SK-N-SH (cell line): ENCODE results near the gene RAB23. TPM values are rescaled to one million over a fixed set of nuclear protein-coding genes. Genes with fewer than 3 reads are reported as not detected.

Experiments used
- CTCF ChIA-PET: fragments of 300-600, 350-600 bp; formaldehyde crosslinking; extraction: SDS; loops from one replicate; lab custom pipeline; 2021; lab: Yijun Ruan, JAX
- POLR2A ChIA-PET: fragments of 350-600 bp; sonication (Branson Sonifier 250); formaldehyde crosslinking; extraction: SDS; loops from one replicate; lab custom pipeline; 2020; ENCODE audit warnings: antibody characterized with exemption, inconsistent platforms; lab: Yijun Ruan, JAX
- DNase-seq: peaks from one replicate; pipeline ENCODE4 v3.0.0; 2012
- H2AFZ ChIP-seq: fragments of 200-600 bp; sonication (generic); 2 replicates; pipeline ENCODE4 v1.8.1; 2016; ENCODE audit warnings: antibody characterized with exemption, mild to moderate bottlenecking, low read depth
- H3F3A ChIP-seq: fragments of 200-600 bp; sonication (generic); replicated peaks from 2 replicates; pipeline ENCODE3; 2016; ENCODE audit warnings: antibody characterized with exemption, mild to moderate bottlenecking; ENCODE audit not compliant: insufficient read depth
- H3K27ac ChIP-seq, 2 experiments: fragments of 200-500 bp in 1 of 2; fragments of 200-600 bp in 1 of 2; sonication (Bioruptor generic) in 1 of 2; sonication (generic), shearing (Covaris generic) in 1 of 2; 2 replicates each; pipeline versions ENCODE4 v1.5.1 to v1.6.1; 2014 to 2016; ENCODE audit warnings: low read depth in 2 of 2, inconsistent platforms in 1 of 2, low read length in 1 of 2, mild to moderate bottlenecking in 1 of 2, mixed read lengths in 1 of 2
- H3K27me3 ChIP-seq: fragments of 200-600 bp; sonication (generic), shearing (Covaris generic); 2 replicates; pipeline ENCODE4 v1.6.1; 2016; ENCODE audit warnings: mixed run types; ENCODE audit not compliant: insufficient read depth
- H3K36me3 ChIP-seq, 2 experiments: fragments of 200-500 bp in 1 of 2; fragments of 200-600 bp in 1 of 2; sonication (Bioruptor generic) in 1 of 2; sonication (generic) in 1 of 2; replicated peaks in 1 of 2; 2 replicates each; pipeline versions ENCODE3 to v1.5.1; 2014 to 2016; ENCODE audit warnings: low read length in 1 of 2, mild to moderate bottlenecking in 1 of 2; ENCODE audit not compliant: insufficient read depth in 2 of 2, control insufficient read depth in 1 of 2
- H3K4me1 ChIP-seq, 2 experiments: fragments of 200-500 bp in 1 of 2; fragments of 200-600 bp in 1 of 2; sonication (Bioruptor generic) in 1 of 2; sonication (generic), shearing (Covaris generic) in 1 of 2; 2 replicates each; pipeline versions ENCODE4 v1.5.1 to v1.6.1; 2014 to 2016; ENCODE audit warnings: low read depth in 1 of 2, low read length in 1 of 2, mixed run types in 1 of 2; ENCODE audit not compliant: insufficient read depth in 2 of 2, control insufficient read depth in 1 of 2
- H3K4me2 ChIP-seq: fragments of 200-600 bp; sonication (generic), shearing (Covaris generic); 2 replicates; pipeline ENCODE4 v1.6.1; 2017; ENCODE audit warnings: mixed run types
- H3K4me3 ChIP-seq, 2 experiments: fragments of 200-500 bp in 1 of 2; fragments of 200-600 bp in 1 of 2; sonication (Bioruptor generic) in 1 of 2; sonication (generic), shearing (Covaris generic) in 1 of 2; 2 replicates each; pipeline versions ENCODE4 v1.5.1 to v1.8.1; 2014 to 2016; ENCODE audit warnings: low read depth in 2 of 2, inconsistent platforms in 1 of 2, low read length in 1 of 2, mild to moderate bottlenecking in 1 of 2, mixed read lengths in 1 of 2, moderate library complexity in 1 of 2
- H3K79me2 ChIP-seq: fragments of 200-600 bp; sonication (generic); 2 replicates; pipeline ENCODE4 v1.8.1; 2017; ENCODE audit warnings: mild to moderate bottlenecking; ENCODE audit not compliant: insufficient read depth
- H3K9ac ChIP-seq: fragments of 200-600 bp; sonication (generic); 2 replicates; pipeline ENCODE4 v1.6.1; 2017; ENCODE audit warnings: mixed run types
- H3K9me2 ChIP-seq: fragments of 200-600 bp; sonication (generic); 2 replicates; pipeline ENCODE4 v1.6.1; 2017; ENCODE audit warnings: mixed run types
- H3K9me3 ChIP-seq: fragments of 200-600 bp; sonication (generic); 2 replicates; pipeline ENCODE4 v1.6.1; 2017; ENCODE audit warnings: mixed run types, mild to moderate bottlenecking, moderate library complexity
- H4K20me1 ChIP-seq: fragments of 200-600 bp; sonication (generic); 2 replicates; pipeline ENCODE4 v1.6.1; 2017; ENCODE audit warnings: mild to moderate bottlenecking, mixed run types; ENCODE audit not compliant: insufficient read depth
- CHD2 ChIP-seq: fragments of 150-350 bp; IDR thresholded peaks from 2 replicates; pipeline ENCODE4 v1.6.1; 2018; ENCODE audit warnings: low read length; ENCODE audit not compliant: partially characterized antibody
- EP300 ChIP-seq, 2 experiments: IDR thresholded peaks; 2 replicates each; pipeline versions ENCODE4 v1.4.0 to v1.6.1; 2012; ENCODE audit warnings: borderline replicate concordance in 1 of 2, low read depth in 1 of 2, low read length in 1 of 2
- FOSL2 ChIP-seq: IDR thresholded peaks from 2 replicates; pipeline ENCODE4 v1.4.0; 2012; ENCODE audit warnings: low read depth, mild to moderate bottlenecking, moderate library complexity, borderline replicate concordance
- FOXJ3 ChIP-seq: sonication (generic); formaldehyde crosslinking; IDR thresholded peaks from 2 replicates; pipeline ENCODE4 v1.5.1; 2020; ENCODE audit warnings: mild to moderate bottlenecking, missing genetic modification reagents
- GABPA ChIP-seq: IDR thresholded peaks from 2 replicates; pipeline ENCODE4 v1.4.0; 2012; ENCODE audit warnings: low read depth, mild to moderate bottlenecking
- GATA2 ChIP-seq: sonication (generic); formaldehyde crosslinking; IDR thresholded peaks from 2 replicates; pipeline ENCODE4 v1.5.0; 2020; ENCODE audit warnings: mild to moderate bottlenecking, missing genetic modification reagents
- IRF3 ChIP-seq: fragments of 150-350 bp; IDR thresholded peaks from 2 replicates; pipeline ENCODE4 v1.6.1; 2016; ENCODE audit warnings: mild to moderate bottlenecking, low read depth, low read length
- JUND ChIP-seq: IDR thresholded peaks from 2 replicates; pipeline ENCODE4 v1.4.0; 2012
- MEF2A ChIP-seq: IDR thresholded peaks from 2 replicates; pipeline ENCODE4 v1.4.0; 2012; ENCODE audit warnings: low read depth, borderline replicate concordance
- MXI1 ChIP-seq: IDR thresholded peaks from 2 replicates; pipeline ENCODE4 v1.6.1; 2012; ENCODE audit warnings: mild to moderate bottlenecking, low read depth, low read length, improper control_type of control experiment
- NFIC ChIP-seq: IDR thresholded peaks from 2 replicates; pipeline ENCODE4 v1.4.0; 2012; ENCODE audit warnings: borderline replicate concordance
- NRF1 ChIP-seq: IDR thresholded peaks from 2 replicates; pipeline ENCODE4 v1.6.1; 2012; ENCODE audit warnings: low read depth, mild to moderate bottlenecking, low read length
- POLR2AphosphoS5 ChIP-seq: IDR thresholded peaks from 2 replicates; pipeline ENCODE4 v1.6.1; 2012; ENCODE audit warnings: low read depth, low read length
- RAD21 ChIP-seq: IDR thresholded peaks from 2 replicates; pipeline ENCODE4 v1.6.1; 2012; ENCODE audit warnings: mild to moderate bottlenecking, low read length
- RCOR1 ChIP-seq: fragments of 150-350 bp; IDR thresholded peaks from 2 replicates; pipeline ENCODE4 v1.6.1; 2017; ENCODE audit warnings: antibody characterized with exemption, low read length
- RFX5 ChIP-seq: IDR thresholded peaks from 2 replicates; pipeline ENCODE4 v1.6.1; 2012; ENCODE audit warnings: mild to moderate bottlenecking, improper control_type of control experiment, low read length
- SIN3A ChIP-seq: IDR thresholded peaks from 2 replicates; pipeline ENCODE4 v1.6.1; 2012; ENCODE audit warnings: low read depth, mild to moderate bottlenecking, low read length, moderate library complexity, borderline replicate concordance
- SMC3 ChIP-seq: IDR thresholded peaks from 2 replicates; pipeline ENCODE4 v1.6.1; 2012; ENCODE audit warnings: low read depth, low read length, improper control_type of control experiment
- TAF1 ChIP-seq: IDR thresholded peaks from 2 replicates; pipeline ENCODE4 v1.6.1; 2012; ENCODE audit warnings: low read depth, mild to moderate bottlenecking, low read length, moderate library complexity, borderline replicate concordance
- TEAD4 ChIP-seq: IDR thresholded peaks from 2 replicates; pipeline ENCODE4 v1.4.0; 2012; ENCODE audit warnings: mild to moderate bottlenecking, borderline replicate concordance; ENCODE audit not compliant: insufficient read depth
- YY1 ChIP-seq: IDR thresholded peaks from 2 replicates; pipeline ENCODE4 v1.4.0; 2012; ENCODE audit warnings: low read depth, mild to moderate bottlenecking
- WGBS: methylation state at CpG from one replicate; pipeline ENCODE4 v1.1.6; 2017; ENCODE audit warnings: low lambda C conversion rate; 5-methylcytosine and 5-hydroxymethylcytosine counted together
- polyA plus RNA-seq, 3 experiments: library from polyadenylated mRNA; depleted of rRNA; stranded (reverse); fragments of >200 nt; gene quantifications; 2 replicates each; pipeline ENCODE4 v1.2.3, GENCODE V29; 2012
- TF ChIP-seq, protein P1 (sequence below): IDR thresholded peaks from 2 replicates; pipeline ENCODE4; 2012
- TF ChIP-seq, protein P2 (sequence below): IDR thresholded peaks from 2 replicates; pipeline ENCODE4 v1.4.0; 2012; ENCODE audit warnings: low read depth
- TF ChIP-seq, protein P3 (sequence below): fragments of 200-600 bp; sonication (generic); IDR thresholded peaks from 2 replicates; pipeline ENCODE4 v1.6.1; 2017; ENCODE audit warnings: antibody characterized with exemption, mild to moderate bottlenecking, moderate library complexity
- TF ChIP-seq, protein P4 (sequence below): IDR thresholded peaks from 2 replicates; pipeline ENCODE4 v1.4.0; 2012; ENCODE audit warnings: low read depth, borderline replicate concordance
- TF ChIP-seq, protein P5 (sequence below): fragments of 150-350 bp; IDR thresholded peaks from 2 replicates; pipeline ENCODE4 v1.6.1; 2017; ENCODE audit warnings: antibody characterized with exemption, low read length, low read depth, borderline replicate concordance

RAB23 gene
- polyA plus RNA-seq, 1 of the 3 experiments (the other 2 are of a cell fraction): 6.6 TPM

DNA sequence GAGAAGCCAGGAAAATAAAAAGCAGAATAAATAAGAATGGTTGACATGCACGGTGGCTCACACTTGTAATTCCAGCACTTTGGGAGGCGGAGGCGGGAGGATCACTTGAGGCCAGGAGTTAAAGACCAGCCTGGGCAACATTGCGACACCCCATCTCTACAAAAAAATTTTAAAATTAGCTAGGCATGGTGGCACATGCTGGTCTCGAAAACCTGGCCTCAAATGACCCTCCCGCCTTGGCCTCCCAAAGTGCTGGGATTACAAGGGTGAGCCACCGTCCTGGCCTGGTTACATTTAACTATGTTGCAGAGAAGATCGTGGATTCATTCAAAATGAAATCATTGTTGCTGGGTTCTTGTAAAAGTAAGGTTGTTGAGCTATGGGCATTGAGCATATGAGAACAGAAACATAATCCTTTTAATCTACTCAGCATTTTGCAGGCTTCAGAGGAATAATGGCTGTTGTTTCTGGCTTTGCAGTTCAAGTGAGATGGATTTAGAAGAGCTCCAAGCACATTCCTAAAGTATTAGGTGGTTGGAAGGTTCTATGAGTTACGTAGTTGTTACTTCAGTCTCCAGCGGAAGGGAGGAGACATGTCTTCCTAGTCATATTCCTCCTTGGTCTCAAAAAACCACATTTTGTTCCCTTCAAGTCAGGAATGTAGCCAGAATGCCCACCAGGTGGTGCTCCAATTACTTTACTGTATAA lies 45.6 kb upstream of the RAB23 start:
- H3K4me2 ChIP-seq: peak overlapping the region; percentile 12; the same call in 1 of the 2 replicates
- no peaks in the 10 kb centered on the region for H3K79me2 ChIP-seq
- no peak overlapping the region for H2AFZ ChIP-seq
- POLR2A ChIA-PET: no interaction called here
- no peaks in the 10 kb centered on the region for H3K9me2 ChIP-seq
- H3K9me3 ChIP-seq: no peaks in the 10 kb centered on the region
- H4K20me1 ChIP-seq: no peaks in the 10 kb centered on the region
- no peaks in the 10 kb centered on the region for H3K36me3 ChIP-seq
- peak overlapping the region; percentile 5 to 95; a peak in 3 of 4 replicates for H3K27ac ChIP-seq
- DNase-seq: peak; percentile 42
- CTCF ChIA-PET: interaction anchor here (0.7 to 3.9 kb wide), 9 partner anchors 9 to 54 kb away, joined by 3 to 29 read pairs (median 3); partner anchors contain the start of gene PRIM2
- H3K4me1 ChIP-seq: peaks cover 0 to 9% of the 10 kb centered on the region in 2 experiments; a peak in 3 of 4 replicates
- peak overlapping the region; percentile 33 for H3K9ac ChIP-seq
- H3F3A ChIP-seq: peaks cover 48% of the 10 kb centered on the region
- no peaks in the 10 kb centered on the region for H3K27me3 ChIP-seq
- no peak overlapping the region for H3K4me3 ChIP-seq
- 71% methylated on average over 10 of the region's 10 CpGs for WGBS
- TF ChIP-seq MEF2A: no peak
- peak; percentile 45; the same call in 1 of the 2 replicates for TF ChIP-seq TEAD4
- no peak for TF ChIP-seq YY1
- TF ChIP-seq EP300 (IDR thresholded peaks at IDR 0.05; ENCODE audit: borderline replicate concordance in 1 of 2, low read depth in 1 of 2, low read length in 1 of 2): peak in 1 of 2 experiments; percentile 80; a peak in 1 of 4 replicates
- TF ChIP-seq, protein P1, sequence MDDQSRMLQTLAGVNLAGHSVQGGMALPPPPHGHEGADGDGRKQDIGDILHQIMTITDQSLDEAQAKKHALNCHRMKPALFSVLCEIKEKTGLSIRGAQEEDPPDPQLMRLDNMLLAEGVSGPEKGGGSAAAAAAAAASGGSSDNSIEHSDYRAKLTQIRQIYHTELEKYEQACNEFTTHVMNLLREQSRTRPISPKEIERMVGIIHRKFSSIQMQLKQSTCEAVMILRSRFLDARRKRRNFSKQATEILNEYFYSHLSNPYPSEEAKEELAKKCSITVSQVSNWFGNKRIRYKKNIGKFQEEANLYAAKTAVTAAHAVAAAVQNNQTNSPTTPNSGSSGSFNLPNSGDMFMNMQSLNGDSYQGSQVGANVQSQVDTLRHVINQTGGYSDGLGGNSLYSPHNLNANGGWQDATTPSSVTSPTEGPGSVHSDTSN: peak; percentile 49; the same call in 1 of the 2 replicates
- TF ChIP-seq RFX5: no peak
- no peak for TF ChIP-seq NRF1
- TF ChIP-seq, protein P2, sequence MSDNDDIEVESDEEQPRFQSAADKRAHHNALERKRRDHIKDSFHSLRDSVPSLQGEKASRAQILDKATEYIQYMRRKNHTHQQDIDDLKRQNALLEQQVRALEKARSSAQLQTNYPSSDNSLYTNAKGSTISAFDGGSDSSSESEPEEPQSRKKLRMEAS: peak; percentile 40; the same call in 1 of the 2 replicates
- TF ChIP-seq CHD2: no peak
- no peak for TF ChIP-seq RCOR1
- TF ChIP-seq FOSL2: peak; percentile 67; the same call in 1 of the 2 replicates
- TF ChIP-seq, protein P3, sequence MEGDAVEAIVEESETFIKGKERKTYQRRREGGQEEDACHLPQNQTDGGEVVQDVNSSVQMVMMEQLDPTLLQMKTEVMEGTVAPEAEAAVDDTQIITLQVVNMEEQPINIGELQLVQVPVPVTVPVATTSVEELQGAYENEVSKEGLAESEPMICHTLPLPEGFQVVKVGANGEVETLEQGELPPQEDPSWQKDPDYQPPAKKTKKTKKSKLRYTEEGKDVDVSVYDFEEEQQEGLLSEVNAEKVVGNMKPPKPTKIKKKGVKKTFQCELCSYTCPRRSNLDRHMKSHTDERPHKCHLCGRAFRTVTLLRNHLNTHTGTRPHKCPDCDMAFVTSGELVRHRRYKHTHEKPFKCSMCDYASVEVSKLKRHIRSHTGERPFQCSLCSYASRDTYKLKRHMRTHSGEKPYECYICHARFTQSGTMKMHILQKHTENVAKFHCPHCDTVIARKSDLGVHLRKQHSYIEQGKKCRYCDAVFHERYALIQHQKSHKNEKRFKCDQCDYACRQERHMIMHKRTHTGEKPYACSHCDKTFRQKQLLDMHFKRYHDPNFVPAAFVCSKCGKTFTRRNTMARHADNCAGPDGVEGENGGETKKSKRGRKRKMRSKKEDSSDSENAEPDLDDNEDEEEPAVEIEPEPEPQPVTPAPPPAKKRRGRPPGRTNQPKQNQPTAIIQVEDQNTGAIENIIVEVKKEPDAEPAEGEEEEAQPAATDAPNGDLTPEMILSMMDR: peak; percentile 81
- TF ChIP-seq JUND: peak; percentile 65; the same call in 1 of the 2 replicates
- TF ChIP-seq SMC3: peak; percentile 77
- TF ChIP-seq SIN3A: no peak
- no peak for TF ChIP-seq GATA2 (CRISPR knock-in tag)
- TF ChIP-seq, protein P4, sequence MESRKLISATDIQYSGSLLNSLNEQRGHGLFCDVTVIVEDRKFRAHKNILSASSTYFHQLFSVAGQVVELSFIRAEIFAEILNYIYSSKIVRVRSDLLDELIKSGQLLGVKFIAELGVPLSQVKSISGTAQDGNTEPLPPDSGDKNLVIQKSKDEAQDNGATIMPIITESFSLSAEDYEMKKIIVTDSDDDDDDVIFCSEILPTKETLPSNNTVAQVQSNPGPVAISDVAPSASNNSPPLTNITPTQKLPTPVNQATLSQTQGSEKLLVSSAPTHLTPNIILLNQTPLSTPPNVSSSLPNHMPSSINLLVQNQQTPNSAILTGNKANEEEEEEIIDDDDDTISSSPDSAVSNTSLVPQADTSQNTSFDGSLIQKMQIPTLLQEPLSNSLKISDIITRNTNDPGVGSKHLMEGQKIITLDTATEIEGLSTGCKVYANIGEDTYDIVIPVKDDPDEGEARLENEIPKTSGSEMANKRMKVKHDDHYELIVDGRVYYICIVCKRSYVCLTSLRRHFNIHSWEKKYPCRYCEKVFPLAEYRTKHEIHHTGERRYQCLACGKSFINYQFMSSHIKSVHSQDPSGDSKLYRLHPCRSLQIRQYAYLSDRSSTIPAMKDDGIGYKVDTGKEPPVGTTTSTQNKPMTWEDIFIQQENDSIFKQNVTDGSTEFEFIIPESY: no peak
- peak; percentile 46; the same call in 1 of the 2 replicates for TF ChIP-seq TAF1
- no peak for TF ChIP-seq IRF3
- TF ChIP-seq RAD21: peak; percentile 72
- no peak; the same call in 1 of the 2 replicates for TF ChIP-seq POLR2AphosphoS5
- TF ChIP-seq FOXJ3 (CRISPR knock-in tag): no peak
- peak; percentile 63 for TF ChIP-seq NFIC
- no peak for TF ChIP-seq MXI1
- TF ChIP-seq, protein P5, sequence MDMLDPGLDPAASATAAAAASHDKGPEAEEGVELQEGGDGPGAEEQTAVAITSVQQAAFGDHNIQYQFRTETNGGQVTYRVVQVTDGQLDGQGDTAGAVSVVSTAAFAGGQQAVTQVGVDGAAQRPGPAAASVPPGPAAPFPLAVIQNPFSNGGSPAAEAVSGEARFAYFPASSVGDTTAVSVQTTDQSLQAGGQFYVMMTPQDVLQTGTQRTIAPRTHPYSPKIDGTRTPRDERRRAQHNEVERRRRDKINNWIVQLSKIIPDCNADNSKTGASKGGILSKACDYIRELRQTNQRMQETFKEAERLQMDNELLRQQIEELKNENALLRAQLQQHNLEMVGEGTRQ: no peak
- TF ChIP-seq GABPA: no peak; the same call in 1 of the 2 replicates
